ENCODE data around the gene ADCK1. TPM values are rescaled to one million over a fixed set of nuclear protein-coding genes. Genes with fewer than 3 reads are reported as not detected.
"Not testable (repeated sequence)": the region's sequence is repeated elsewhere in the genome, so short reads cannot be mapped to it uniquely, and the experiment has no call there.

Gene ADCK1
- total RNA-seq, 1 donor from 2014 or later = 4.5 TPM

DNA sequence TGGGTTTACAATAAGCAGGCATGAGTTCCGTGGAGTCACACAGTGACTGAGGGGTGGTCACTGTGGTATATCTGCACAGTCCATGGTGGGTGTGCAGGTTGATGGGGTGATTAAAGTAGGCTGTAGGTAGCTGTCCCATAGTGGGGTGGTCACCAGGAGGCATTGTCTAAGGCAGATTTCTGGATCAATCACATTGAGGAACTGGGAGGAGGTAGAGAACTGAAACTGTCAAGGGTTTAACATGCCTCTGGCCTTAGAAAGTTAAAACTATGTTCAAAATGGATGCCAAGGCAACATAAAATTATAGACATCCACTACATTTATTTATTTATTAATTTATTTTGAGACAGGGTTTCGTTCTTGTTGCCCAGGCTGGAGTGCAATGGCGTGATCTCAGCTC is 8.3 kb downstream of the ADCK1 start:
- no peak overlapping the region for H3K4me3 ChIP-seq (ENCODE audit: low read depth, low read length)
- no peaks in the 10 kb centered on the region for H3K36me3 ChIP-seq (ENCODE audit: control insufficient read depth, insufficient read depth, low read length)
- no peak for DNase-seq (ENCODE audit: low read depth)
- FAIRE-seq = no peak
- TF ChIP-seq, protein P1, sequence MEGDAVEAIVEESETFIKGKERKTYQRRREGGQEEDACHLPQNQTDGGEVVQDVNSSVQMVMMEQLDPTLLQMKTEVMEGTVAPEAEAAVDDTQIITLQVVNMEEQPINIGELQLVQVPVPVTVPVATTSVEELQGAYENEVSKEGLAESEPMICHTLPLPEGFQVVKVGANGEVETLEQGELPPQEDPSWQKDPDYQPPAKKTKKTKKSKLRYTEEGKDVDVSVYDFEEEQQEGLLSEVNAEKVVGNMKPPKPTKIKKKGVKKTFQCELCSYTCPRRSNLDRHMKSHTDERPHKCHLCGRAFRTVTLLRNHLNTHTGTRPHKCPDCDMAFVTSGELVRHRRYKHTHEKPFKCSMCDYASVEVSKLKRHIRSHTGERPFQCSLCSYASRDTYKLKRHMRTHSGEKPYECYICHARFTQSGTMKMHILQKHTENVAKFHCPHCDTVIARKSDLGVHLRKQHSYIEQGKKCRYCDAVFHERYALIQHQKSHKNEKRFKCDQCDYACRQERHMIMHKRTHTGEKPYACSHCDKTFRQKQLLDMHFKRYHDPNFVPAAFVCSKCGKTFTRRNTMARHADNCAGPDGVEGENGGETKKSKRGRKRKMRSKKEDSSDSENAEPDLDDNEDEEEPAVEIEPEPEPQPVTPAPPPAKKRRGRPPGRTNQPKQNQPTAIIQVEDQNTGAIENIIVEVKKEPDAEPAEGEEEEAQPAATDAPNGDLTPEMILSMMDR (IDR thresholded peaks at IDR 0.05; ENCODE audit: insufficient read depth, low read length, severe bottlenecking) = no peak
- H3K27me3 ChIP-seq (ENCODE audit: control insufficient read depth, insufficient read depth, low read length) = no peaks in the 10 kb centered on the region

DNA sequence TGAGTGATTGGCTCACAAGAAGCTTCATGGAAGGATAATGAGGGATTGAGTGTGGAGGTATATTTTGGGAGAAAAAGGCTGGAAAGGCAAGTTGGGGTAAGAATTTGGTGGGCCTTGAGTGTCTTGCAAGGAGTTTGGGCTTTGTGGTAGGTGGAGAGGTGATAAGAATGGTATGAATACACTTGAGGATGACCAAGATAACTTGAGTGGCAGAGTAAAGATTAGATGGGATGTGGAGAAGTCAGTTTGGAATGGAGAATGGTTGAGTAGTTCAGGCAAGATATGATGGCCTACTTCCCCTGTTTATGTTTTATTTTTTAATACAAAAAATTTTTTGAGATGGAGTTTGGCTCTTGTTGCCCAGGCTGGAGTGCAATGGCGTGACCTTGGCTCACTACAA is 9.1 kb downstream of the ADCK1 start:
- Histone ChIP-seq H3K36me3 (ENCODE audit: control insufficient read depth, insufficient read depth, low read length) (no peaks in the 10 kb centered on the region), H3K4me3 (ENCODE audit: low read depth, low read length) (no peak overlapping the region), H3K27me3 (ENCODE audit: control insufficient read depth, insufficient read depth, low read length) (no peaks in the 10 kb centered on the region)
- FAIRE-seq (no peak), DNase-seq (ENCODE audit: low read depth) (no peak)
- TF ChIP-seq, protein P1 (IDR thresholded peaks at IDR 0.05; ENCODE audit: insufficient read depth, low read length, severe bottlenecking) = no peak

- no peak overlapping the region for H3K4me3 ChIP-seq (ENCODE audit: low read depth, low read length)
- DNase-seq (ENCODE audit: low read depth) = no peak
These were observed 12.1 kb downstream of the ADCK1 start for GRCh38 chr14:77812028-77812427.

DNA sequence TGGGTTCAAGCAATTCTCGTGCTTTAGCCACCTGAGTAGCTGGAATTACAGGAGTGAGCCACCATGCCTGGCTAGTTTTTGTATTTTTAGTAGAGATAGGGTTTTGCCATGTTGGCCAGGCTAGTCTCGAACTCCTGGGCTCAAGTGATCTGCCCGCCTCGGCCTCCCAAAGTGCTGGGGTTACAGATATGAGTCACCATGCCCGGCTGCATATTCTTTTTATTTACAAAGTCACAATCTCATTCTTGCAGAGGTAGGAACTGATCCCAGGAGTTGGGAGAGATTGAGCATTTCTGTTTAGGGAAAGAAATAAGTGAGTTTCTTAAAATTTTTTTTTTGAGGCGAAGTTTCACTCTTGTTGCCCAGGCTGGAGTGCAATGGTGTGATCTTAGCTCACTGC is 12.8 kb downstream of the ADCK1 start:
- DNase-seq (ENCODE audit: low read depth); FAIRE-seq; H3K27me3 ChIP-seq (ENCODE audit: control insufficient read depth, insufficient read depth, low read length); H3K4me3 ChIP-seq (ENCODE audit: low read depth, low read length); H3K36me3 ChIP-seq (ENCODE audit: control insufficient read depth, insufficient read depth, low read length): not testable (repeated sequence)

More at GRCh38 chr14:77812028-77812427, 12.1 kb downstream of the ADCK1 start:
- H3K27me3 ChIP-seq (ENCODE audit: control insufficient read depth, insufficient read depth, low read length) = no peaks in the 10 kb centered on the region
- TF ChIP-seq, protein P1 (IDR thresholded peaks at IDR 0.05; ENCODE audit: insufficient read depth, low read length, severe bottlenecking) = no peak
- no peak for FAIRE-seq
- H3K36me3 ChIP-seq (ENCODE audit: control insufficient read depth, insufficient read depth, low read length) = no peaks in the 10 kb centered on the region

DNA sequence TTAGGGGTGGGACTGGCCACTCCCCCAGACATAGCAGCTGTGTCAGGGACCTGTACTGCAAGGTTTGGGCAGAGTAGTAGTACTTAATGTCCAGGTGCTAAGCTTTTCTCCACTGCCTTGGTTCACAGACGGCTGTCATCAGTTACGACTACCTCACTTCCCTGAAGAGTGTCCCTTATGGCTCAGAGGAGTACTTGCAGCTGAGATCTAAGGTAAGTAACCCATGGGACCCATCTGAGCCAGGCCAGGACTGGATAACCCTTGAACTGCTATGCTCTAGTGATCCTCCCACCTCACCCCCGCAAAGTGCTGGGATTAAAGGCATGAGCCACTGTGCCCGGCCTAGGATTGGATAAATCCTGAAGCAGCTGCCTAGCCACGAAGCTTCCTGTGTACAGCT is 22.4 kb downstream of the ADCK1 start:
- TF ChIP-seq, protein P1 (IDR thresholded peaks at IDR 0.05; ENCODE audit: insufficient read depth, low read length, severe bottlenecking) = no peak
- H3K36me3 ChIP-seq (ENCODE audit: control insufficient read depth, insufficient read depth, low read length) = no peaks in the 10 kb centered on the region
- DNase-seq (ENCODE audit: low read depth) = no peak
- H3K4me3 ChIP-seq (ENCODE audit: low read depth, low read length) = no peak overlapping the region
- H3K27me3 ChIP-seq (ENCODE audit: control insufficient read depth, insufficient read depth, low read length) = no peaks in the 10 kb centered on the region
- no peak for FAIRE-seq

DNA sequence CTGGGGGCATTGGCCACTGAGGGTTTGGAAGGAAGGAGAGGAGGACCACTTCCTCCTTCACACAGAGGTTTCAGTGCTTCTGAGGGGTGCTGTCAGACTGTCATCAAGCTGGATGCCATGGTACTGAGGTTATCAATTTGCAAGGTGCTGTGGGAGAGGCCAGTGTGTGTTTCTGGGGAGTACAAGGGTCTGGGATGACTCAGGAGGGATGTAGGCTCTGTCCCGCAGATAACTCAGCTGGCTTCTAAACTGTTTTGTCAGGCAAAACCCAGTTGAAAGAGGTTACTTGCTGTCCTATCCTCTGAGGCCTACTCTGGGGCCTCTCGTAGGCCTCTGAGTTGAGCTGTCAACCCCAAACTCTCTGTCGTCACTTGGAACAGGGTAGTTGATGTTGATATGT is 22.8 kb downstream of the ADCK1 start:
- no peak for FAIRE-seq
- H3K4me3 ChIP-seq (ENCODE audit: low read depth, low read length) = no peak overlapping the region
- H3K27me3 ChIP-seq (ENCODE audit: control insufficient read depth, insufficient read depth, low read length) = no peaks in the 10 kb centered on the region
- TF ChIP-seq, protein P1 (IDR thresholded peaks at IDR 0.05; ENCODE audit: insufficient read depth, low read length, severe bottlenecking) = no peak
- H3K36me3 ChIP-seq (ENCODE audit: control insufficient read depth, insufficient read depth, low read length) = no peaks in the 10 kb centered on the region
- no peak for DNase-seq (ENCODE audit: low read depth)

Measured in bronchial epithelial cell (primary cell).